ENCODE data around the gene KCNT2.

DNA sequence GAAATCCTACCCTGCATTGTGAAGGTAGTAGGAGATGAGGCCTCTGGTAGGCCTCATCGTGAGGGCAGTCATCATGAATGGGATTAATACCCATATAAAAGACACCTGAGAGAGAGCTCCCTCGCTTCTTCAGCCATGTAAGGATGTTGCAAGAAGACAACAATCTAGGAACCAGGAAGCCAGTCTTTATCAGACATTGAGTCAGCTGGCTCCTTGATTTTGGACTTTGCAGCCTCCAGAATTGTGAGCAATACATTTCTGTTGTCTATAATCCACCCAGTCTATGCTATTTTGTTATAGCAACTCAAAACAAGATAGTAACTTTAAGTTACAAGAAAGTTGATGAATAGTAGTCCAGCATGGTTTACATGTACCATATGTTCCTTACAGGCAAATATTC is 208.5 kb downstream of the KCNT2 start:
- TF ChIP-seq EP300 (IDR thresholded peaks at IDR 0.05) = no peak
- TF ChIP-seq, protein P1, sequence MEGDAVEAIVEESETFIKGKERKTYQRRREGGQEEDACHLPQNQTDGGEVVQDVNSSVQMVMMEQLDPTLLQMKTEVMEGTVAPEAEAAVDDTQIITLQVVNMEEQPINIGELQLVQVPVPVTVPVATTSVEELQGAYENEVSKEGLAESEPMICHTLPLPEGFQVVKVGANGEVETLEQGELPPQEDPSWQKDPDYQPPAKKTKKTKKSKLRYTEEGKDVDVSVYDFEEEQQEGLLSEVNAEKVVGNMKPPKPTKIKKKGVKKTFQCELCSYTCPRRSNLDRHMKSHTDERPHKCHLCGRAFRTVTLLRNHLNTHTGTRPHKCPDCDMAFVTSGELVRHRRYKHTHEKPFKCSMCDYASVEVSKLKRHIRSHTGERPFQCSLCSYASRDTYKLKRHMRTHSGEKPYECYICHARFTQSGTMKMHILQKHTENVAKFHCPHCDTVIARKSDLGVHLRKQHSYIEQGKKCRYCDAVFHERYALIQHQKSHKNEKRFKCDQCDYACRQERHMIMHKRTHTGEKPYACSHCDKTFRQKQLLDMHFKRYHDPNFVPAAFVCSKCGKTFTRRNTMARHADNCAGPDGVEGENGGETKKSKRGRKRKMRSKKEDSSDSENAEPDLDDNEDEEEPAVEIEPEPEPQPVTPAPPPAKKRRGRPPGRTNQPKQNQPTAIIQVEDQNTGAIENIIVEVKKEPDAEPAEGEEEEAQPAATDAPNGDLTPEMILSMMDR (IDR thresholded peaks at IDR 0.05) = no peak
